Fibroblast of upper back skin (primary cell): Measurements from ENCODE around the gene DMAC2.
"Not testable (repeated sequence)": the region's sequence is repeated elsewhere in the genome, so short reads cannot be mapped to it uniquely, and the experiment has no call there.

Experiments
- DNase-seq: peaks from one replicate; pipeline ENCODE4 v3.0.0-alpha.2; 2013

Gene DMAC2

GRCh38 chr19:41439441-41440222 lies at the start of gene DMAC2:
DMAC2 (minus strand) TSS chr19:41439912; CDS start chr19:41439899, 13 bp downstream.
- DNase-seq: peak; percentile 97

GRCh38 chr19:41486953-41487352 lies 47.2 kb upstream of the DMAC2 start:
- DNase-seq: not testable (repeated sequence)

GRCh38 chr19:41484822-41485221 lies 45.1 kb upstream of the DMAC2 start:
- DNase-seq: no peak

- no peak for DNase-seq
These were observed 40.6 kb upstream of the DMAC2 start for GRCh38 chr19:41480336-41480735.

- no peak for DNase-seq
These were observed 40.1 kb upstream of the DMAC2 start for GRCh38 chr19:41479757-41480191.

- DNase-seq: no peak
These were observed 39.4 kb upstream of the DMAC2 start for GRCh38 chr19:41478875-41479756.

GRCh38 chr19:41478171-41478570 lies 38.5 kb upstream of the DMAC2 start:
- no peak for DNase-seq

- no peak for DNase-seq
These were observed 36.9 kb upstream of the DMAC2 start for GRCh38 chr19:41476583-41476982.

GRCh38 chr19:41463257-41464256 lies 23.8 kb upstream of the DMAC2 start:
- DNase-seq: not testable (repeated sequence)

- no peak for DNase-seq
These were observed 22.8 kb upstream of the DMAC2 start for GRCh38 chr19:41462497-41462896.

GRCh38 chr19:41457241-41457640 lies 17.5 kb upstream of the DMAC2 start:
- DNase-seq: no peak

GRCh38 chr19:41456342-41456918 lies 16.7 kb upstream of the DMAC2 start:
- peak; percentile 46 for DNase-seq

GRCh38 chr19:41455936-41456335 lies 16.2 kb upstream of the DMAC2 start:
- no peak for DNase-seq

GRCh38 chr19:41452584-41453275 lies 13.0 kb upstream of the DMAC2 start:
- no peak for DNase-seq

GRCh38 chr19:41449865-41450178 lies 10.1 kb upstream of the DMAC2 start:
- DNase-seq: no peak

- peak; percentile 64 for DNase-seq
These were observed 9.6 kb upstream of the DMAC2 start for GRCh38 chr19:41449079-41449864.

GRCh38 chr19:41447732-41448332 lies 8.1 kb upstream of the DMAC2 start:
- no peak for DNase-seq

- DNase-seq: no peak
These were observed 5.9 kb upstream of the DMAC2 start for GRCh38 chr19:41445575-41445974.

- no peak for DNase-seq
These were observed 4.2 kb upstream of the DMAC2 start for GRCh38 chr19:41443813-41444455.
